Measurements from ENCODE around the gene HOXD4.

The HOXD4 gene

GRCh38 chr2:176158855-176159662, 7.7 kb downstream of the HOXD4 start:
- DNase-seq, result no peak

- no peak for DNase-seq
Measured at GRCh38 chr2:176159663-176160250, 8.4 kb downstream of the HOXD4 start.

GRCh38 chr2:176160251-176160985, 9.1 kb downstream of the HOXD4 start:
- DNase-seq, result no peak

GRCh38 chr2:176160986-176161824, 9.9 kb downstream of the HOXD4 start:
- DNase-seq, result no peak

GRCh38 chr2:176161825-176162626, 10.7 kb downstream of the HOXD4 start:
- DNase-seq, result no peak

GRCh38 chr2:176162911-176163671, 11.7 kb downstream of the HOXD4 start:
- no peak for DNase-seq

GRCh38 chr2:176163672-176164056, 12.3 kb downstream of the HOXD4 start:
- DNase-seq, result no peak

GRCh38 chr2:176164201-176164600, 12.9 kb downstream of the HOXD4 start:
- DNase-seq, result no peak

GRCh38 chr2:176164611-176165369, 13.4 kb downstream of the HOXD4 start:
- DNase-seq, result no peak

- DNase-seq, result no peak
Measured at GRCh38 chr2:176165370-176166050, 14.2 kb downstream of the HOXD4 start.

- no peak for DNase-seq
Measured at GRCh38 chr2:176166272-176166671, 14.9 kb downstream of the HOXD4 start.

GRCh38 chr2:176167398-176167797, 16.0 kb downstream of the HOXD4 start:
- DNase-seq, result no peak

- DNase-seq, result no peak
Measured at GRCh38 chr2:176169181-176169580, 17.8 kb downstream of the HOXD4 start.

GRCh38 chr2:176169711-176170110, 18.4 kb downstream of the HOXD4 start:
- no peak for DNase-seq

- no peak for DNase-seq
Measured at GRCh38 chr2:176170602-176171305, 19.4 kb downstream of the HOXD4 start.

GRCh38 chr2:176171351-176172006, 20.1 kb downstream of the HOXD4 start:
- DNase-seq, result no peak

- DNase-seq, result no peak
Measured at GRCh38 chr2:176172007-176172894, 20.9 kb downstream of the HOXD4 start.

Data from NCI-H2081 treated with DMSO at 0.1 percent for 48 hours (cell line).